NCI-H2171 (cell line): ENCODE results near the gene IL36RN.

Experiments used
- DNase-seq: peaks from one replicate; lab custom pipeline; 2025; lab: John Stamatoyannopoulos, UW

IL36RN gene

DNA sequence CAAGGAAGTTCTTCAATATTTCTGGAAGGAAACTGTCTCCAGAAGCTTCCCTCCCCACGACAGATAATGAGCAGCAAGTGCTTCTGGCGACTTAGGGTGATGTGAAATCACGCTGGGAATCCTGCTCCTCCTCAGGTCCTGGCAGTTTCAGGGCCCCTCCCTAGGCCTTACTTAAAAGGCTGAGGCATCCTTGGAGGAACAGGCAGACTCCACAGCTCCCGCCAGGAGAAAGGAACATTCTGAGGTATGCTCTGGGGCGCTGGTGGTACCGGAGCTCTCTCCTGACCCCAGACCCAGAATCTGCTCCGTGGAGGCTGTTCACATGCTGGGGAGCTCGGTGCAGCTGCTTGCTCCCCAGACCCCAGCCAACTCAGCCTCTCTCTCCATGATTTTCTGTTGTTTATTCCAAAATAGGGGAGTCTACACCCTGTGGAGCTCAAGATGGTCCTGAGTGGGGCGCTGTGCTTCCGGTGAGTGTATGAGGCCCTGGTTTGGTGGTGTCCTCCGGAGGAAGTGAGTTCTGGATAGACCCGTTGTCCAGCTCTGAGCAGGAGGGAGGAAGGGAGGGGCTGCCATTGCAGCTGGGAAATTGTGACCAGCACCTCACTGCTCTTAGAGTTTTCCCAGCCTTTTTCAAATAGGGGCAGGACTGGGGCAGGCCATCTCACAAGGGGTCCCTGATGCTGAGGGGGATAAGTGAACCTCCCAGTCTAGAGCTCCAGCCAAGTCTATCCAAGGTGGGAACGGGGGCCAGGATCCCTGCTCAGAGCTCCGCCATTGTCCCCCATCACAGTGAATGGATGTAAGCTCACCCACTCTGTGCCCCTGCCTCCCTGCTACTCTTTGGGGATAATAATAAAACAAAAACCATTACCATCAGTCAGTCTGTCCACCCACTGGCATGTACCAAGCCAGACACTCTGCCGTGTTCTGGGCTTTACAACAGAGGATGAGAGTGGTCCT lies at the start of gene IL36RN:
Gene IL36RN (plus strand): TSS at position 201 of the 963 bp plus-strand sequence. CDS start 241 bp downstream, at position 442.
- no peak for DNase-seq

DNA sequence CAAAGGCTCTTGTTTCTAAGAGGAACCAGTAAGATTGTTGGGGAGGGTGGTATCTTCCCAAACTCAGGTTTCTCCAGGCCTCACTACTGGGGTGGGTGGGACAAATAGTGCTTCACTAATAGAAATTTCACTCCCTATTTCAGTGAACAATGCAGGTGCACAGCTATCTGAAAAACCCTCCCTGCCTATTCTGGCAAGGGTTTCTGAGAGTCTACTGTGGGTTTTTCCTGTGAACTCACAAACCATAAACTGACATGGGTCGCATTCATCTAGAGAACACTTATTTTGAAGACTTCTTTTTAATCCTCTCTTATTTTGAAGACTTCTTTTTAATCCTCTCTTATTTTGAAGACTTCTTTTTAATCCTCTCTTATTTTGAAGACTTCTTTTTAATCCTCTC lies 49.4 kb upstream of the IL36RN start:
- no peak for DNase-seq

DNA sequence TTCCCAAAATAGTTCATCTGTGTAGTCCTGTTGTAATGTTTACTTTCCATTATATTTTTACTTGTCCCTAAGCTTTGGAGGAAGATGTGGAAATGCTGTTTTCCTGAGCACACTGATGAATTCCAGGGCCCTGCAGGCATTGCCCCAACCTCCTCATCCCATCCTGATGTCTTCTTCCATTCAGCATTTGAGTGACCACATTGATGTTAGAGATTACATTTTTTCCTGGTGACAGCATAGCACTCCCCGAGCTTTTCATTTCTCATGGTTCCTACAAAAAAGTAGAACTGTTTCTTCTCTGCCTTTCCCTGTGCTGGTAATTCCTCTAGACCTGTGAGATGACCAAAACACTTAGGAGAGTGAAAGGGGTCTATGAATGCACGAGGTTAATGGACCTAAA lies 48.9 kb upstream of the IL36RN start:
- no peak for DNase-seq

DNA sequence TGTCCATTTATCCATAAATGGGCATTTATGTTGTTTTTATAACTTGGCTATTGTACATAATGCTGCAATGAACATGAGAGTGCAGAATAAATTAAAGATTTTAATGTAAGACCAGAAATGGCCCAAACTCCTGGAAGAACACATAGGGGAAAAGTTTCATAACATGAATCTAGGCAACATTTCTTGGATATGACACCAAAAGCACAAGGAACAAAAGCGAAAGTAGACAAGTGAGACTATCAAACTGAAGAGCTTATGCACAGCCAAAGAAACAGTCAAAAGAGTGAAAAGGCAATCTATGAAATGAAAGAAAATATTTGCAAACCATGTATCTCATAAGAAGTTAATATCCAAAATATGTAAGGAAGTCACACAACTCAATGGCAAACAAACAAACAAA lies 47.9 kb upstream of the IL36RN start:
- no peak for DNase-seq

DNA sequence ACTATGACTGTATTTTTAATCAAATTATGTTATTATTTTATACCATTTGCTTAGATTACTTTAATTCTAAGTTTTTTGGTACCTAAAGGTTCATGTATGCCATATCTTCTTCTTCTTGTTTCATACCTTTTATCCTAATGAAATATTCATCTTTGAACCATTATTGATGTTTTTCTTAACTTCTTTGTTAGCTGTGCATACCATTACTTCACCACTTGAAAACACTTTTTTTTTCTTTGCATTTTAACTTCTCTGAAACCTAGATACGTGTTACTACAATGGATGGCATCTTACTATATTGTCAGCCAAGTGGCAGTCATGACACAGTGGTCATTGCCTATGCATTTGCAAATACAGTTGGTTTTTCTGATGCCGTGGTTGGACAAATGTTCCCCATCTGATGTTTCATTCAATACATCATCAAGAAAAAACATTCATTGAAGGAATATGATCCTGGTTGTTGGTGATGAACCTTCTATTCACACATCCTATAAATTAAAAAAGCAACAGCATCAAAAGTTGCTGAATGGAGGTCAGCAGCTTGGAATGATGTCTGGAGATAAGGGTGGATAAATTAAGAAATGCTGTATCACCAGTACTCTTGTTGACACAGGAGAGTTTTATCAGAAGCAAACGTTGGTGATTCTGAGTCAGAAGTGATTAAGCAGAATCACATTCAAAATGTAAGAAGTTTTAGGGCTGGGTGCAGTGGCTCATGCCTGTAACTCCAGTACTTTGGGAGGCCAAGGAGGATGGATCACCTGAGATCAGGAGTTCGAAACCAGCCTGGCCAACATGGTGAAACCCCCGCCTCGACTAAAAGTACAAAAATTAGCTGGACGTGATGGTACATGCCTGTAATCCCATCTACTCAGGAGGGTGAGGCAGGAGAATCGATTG lies 46.3 kb upstream of the IL36RN start:
- no peak for DNase-seq

DNA sequence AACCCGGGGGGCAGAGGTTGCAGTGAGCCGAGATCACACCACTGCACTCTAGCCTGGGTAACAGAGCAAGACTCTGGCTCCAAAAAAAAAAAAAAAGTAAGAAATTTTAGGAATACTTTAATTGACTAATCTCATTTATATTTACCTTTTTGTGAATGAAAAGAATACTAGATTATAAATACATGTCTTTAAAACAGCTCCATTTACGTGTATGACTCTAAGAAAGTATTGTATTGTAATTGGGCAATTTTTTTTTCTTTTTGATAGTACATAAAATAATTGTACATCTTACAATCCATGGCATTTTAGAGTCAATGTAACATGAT lies 45.7 kb upstream of the IL36RN start:
- DNase-seq, result no peak

DNA sequence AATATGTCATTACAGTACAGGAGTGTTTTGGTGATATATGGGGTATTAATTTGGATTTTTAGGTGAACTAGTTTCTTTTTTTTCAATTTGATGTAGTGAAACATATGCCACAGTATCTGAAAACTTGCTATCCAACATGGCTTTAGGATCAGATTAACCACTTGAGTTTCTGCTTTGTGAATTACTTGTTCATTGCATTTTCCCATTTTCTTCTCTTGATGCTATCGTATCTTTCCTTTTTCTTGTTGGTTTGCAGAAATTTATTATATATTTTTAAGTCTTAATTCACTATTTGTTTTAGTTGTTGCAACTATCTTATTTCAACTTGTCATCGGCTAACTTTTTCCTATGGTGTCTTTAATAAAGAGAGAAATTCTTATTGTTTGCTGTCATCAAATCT lies 44.9 kb upstream of the IL36RN start:
- no peak for DNase-seq

DNA sequence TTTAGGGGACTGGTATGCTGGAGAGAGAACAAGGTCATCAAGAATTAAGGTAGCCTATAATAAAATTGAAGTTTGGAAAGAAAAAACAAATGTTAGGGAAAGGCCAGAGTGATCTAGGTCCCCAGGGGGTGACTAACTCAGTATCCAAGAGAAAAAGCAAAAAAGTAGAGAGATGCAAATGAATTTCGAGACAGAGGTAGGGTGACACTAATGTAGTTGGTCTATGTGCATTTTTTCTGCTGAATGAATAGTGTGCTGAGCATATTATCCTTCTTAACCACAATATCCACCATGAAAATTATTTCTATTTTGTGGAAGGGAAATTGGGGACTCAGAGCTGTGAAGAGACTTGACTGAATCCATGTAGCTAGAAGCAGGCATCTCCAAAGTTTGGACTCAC lies 44.0 kb upstream of the IL36RN start:
- no peak for DNase-seq

DNA sequence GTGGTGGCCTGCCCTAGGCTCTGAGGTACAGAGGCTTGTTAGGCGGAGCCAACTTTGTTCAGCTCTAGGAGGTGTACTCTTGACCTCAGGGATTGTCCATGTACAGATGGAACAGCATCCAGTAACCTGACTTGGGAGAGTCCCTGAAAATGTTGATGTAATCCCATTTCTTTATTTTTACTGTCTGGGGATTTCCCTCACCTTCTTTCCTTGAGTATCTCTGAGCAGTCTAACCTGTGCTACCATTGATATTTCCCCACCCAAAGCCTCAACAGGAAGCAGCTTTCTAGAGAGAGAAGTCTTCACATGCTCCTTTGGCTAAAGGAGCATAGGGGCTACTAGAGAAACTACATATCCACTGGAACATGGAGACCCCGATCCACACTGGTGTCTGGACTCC lies 43.3 kb upstream of the IL36RN start:
- DNase-seq, result no peak

DNA sequence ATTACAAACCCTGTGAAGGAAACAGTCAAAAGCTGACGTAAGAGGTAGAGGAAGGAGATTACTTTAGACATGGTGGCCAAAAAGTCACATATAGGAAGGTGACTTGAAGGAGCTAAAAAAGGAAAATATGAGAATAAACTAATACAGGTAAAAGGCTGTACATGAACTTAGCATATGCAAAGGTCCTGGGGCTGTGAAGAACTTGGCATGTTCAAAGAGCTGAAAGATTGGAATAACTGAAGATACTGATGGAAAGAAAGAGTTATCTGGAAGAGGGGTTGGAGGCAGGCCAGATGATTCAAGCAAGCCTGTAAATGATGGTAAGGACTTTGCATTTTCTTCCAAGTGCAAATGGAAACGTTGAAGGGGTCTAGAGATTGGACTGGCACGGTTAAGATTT lies 40.5 kb upstream of the IL36RN start:
- DNase-seq, result no peak

DNA sequence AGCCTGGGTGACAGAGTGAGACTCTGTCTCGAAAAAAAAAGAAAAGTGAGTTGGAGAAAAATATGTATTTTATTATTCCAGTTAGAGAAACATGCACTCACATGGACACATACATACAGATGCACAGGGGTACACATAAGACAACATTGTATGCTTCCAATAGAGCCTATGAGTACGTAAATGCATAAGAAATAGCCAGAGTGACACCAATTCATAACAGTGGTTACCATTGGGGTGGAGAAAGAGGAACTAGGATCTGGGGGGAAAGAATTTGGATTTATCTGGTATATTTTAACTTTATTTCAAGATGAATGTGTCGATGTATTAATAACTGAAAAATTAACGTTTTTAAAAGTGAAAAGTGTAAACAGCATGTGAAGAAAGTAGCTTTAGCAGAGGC lies 37.7 kb upstream of the IL36RN start:
- no peak for DNase-seq

DNA sequence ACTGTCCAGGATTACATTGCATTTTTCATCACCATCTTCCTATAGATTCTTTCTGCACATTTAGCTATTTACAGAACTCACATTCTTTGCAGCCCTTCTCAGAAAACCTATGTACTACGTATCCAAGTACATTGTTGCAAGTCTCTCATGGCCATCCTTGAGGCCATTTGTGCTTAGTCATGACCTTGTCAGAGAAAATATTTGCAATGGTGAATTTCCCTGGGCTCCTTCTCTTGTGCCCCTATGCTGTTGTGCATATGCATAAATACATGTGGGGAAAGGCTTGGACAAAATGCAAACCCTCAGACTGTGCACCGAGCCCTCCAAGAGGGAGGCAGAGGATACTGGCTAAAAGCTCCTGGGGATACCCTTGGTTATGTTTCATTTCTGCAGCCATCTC lies 34.2 kb upstream of the IL36RN start:
- no peak for DNase-seq

DNA sequence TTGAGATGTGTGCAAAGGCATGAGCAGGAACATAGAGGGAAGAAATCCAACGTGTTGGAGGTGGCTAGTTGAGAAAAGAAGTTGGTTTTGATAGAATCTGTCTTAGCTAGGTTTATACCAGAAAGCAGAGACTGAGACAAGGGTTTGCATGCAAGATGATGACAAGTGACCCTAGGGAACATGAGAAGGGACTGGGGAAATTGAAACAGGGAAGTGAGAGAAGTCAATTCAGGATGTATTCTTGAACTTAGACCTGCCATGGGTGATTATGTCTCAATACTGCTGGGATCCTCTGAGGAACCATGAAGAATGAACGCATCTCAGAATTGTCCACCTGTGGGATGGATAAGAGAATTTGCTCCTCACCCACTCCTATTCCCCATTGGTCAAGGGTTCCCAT lies 33.3 kb upstream of the IL36RN start:
- no peak for DNase-seq

DNA sequence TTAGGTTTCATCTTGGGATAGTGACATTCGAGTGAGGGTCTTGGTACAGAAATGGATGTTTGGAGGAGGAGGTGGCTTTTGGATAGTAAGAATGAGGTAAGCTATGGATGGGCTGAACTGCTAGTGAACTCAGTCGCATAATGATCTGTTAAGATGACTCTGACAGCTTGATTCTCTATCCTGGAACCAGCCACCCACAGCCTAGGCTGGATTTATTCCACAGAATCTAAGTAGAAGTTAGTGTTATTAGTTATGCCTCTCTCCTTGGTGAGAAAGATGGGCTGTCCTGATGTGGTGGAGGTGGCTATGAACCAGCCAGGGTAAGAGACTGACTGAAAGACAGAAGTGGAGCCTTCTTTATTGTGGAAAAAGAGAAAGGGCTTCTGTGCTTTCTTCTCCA lies 31.3 kb upstream of the IL36RN start:
- no peak for DNase-seq

DNA sequence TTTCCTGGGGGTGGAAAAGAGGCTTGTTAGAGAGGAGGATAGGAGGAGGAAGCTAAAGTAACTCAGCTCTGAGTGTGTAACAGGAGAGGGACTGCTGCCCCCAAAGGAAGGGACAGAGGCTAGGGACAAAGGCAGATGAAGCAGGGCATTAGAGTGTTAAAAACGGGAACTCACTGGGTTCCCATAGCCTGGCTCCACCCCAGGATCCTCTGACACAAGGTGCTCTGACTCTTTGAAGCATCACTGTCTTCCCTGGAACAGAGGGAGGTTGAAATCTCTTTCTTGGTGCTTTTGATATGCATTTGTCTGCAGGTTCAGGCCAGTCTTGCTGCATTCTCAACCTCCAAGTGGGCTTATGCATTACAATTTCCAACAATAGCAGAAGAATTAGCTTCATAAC lies 30.9 kb upstream of the IL36RN start:
- DNase-seq, result no peak

DNA sequence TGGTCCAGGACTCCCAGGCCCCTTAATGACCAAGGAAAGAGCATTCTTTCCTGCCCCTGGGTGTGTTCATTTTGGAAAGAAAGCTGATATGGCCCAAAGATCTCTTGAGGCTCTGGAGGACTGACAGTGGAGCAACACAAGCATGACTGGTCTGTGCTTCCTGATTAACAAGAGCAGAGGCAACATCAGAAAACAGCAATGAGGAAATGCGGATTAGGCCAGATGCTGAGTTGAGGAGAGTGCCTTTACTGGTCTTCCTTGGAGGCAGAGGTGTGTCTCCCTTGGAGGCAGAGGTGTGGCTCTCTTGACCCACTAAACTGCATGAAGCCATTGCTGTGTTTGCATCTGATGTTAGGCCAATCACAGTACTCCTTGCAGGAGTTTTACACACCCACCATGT lies 26.3 kb upstream of the IL36RN start:
- DNase-seq, result no peak

DNA sequence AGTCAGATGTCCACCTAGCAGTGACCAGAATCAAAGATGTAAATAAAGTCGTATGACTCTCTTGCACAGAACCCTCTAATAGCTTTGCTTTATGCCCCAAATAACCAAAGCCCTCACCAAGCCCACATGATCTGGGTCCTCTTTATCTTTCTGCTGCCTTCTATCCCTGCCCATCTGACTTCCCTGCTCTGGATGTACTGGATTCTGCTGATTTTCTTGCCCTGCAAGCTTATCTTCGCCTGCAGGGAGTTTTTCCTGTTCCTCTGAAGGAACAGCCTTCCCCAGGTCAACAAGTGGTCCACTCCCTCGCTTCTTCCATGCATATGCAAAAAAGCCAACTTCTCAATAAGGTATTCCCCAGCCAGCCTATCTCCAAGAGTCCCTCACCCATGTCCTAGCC lies 25.0 kb upstream of the IL36RN start:
- no peak for DNase-seq

DNA sequence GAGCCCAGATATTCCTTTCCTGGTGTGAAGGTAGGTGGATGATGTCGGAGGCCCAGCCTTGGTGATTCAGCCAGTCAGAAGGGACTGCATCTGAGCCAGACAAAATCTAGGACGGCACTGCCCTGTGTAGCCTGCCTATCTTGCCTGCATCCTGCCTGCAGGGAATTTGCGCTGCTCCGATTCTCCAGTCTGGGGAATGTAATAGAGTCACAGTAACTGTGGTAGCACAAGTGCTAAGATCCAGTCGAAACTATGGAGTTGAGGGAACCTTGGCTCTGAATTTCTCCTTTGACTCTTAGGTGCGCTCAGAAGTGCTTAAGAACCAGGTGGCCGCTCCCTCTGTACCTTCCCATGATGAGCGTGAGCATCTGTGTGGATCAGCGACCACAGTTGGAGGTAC lies 22.2 kb upstream of the IL36RN start:
- no peak for DNase-seq

DNA sequence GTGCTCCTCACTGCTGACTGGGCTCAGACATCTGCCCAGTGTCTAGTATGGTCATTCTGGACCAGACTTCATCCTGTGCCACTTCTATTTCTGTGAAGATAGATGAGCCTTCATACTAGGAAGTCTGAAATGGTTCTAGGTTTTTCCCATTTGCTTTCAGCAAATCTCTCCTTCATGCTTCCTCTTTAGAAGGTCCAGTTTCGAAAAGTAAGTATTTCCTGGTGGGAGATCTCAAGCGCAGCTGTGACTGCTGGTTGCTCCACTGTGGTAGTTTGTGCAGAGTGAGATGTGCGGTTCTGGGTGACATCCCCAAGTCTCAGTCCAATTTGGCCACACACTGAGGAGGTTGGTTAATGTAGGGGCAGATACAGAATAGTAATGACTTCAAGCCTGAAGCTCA lies 20.7 kb upstream of the IL36RN start:
- DNase-seq, result no peak

DNA sequence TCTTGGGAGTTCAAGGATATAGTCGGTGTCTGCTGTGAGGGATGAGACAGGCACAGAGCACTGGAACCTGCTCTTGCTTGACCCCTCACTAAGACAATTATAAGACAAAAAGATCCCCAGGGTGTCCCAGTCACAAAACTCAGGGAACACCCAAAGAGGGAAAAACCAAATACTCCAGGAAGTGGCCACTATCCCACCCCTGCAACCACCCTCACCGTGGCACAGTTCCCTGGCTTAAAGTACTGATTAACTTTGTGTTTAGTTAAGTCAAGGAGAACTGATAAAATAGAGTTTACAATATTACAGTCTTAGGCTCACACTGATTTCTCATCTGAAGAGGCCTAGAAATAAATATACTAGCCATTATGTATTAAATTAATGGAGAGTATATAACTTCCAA lies 19.8 kb upstream of the IL36RN start:
- DNase-seq, result no peak

DNA sequence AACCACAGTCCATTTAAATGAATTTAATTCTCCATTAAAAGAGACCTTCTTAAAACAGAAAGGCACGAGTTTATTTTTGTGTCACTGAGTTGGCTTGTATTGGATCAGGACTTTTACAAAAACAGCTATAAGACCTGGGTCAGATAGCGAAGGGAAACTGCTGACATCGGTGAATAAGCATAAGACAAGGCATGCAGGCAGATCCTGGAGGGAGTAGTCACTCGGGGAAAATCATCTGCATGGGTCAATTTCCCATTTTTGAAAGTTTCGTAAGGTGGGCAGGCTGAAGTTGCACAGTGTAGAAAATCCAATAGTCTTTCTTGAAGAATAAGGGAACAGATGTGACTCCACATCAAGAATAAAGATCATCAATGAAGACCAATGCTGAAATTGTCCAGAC lies 19.3 kb upstream of the IL36RN start:
- DNase-seq, result no peak

DNA sequence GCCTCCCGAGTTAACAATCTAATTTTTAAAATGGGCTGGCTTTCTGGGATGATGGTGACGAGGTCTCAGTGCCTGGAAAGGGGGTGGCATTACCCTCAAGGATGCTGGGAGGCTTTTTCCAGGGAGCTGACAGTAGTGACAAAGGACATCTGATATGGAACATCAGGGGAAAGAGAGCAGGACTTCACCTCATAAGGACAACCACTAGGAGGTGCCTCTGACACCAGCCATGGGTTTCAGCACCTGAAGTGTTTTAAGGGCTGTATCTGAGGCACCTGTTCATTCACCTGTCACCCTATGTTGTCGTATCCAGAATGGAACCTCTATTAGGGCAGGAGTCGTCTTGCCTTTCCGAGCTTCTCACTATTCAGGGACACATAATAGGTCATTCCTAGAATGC lies 17.1 kb upstream of the IL36RN start:
- no peak for DNase-seq

DNA sequence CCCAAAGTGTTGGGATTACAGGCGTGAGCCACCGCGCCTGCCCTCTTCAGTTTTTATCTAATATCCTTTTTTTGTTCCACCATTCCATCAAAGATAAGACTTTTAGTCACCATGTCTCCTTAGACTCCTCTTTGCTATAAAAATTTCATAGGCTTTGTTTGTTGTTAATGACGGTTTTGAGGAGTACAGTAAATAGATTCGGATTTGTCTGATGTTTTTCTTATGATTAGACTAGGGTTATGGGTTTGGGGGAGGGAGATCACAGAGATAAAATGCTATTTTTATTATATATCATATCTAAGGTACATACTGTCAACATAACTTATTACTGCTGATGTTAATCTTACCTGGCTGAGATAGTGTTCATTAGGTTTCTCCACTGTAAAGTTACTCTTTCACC lies 12.5 kb upstream of the IL36RN start:
- no peak for DNase-seq
